ENCODE results near the gene MOB1A. TPM values are rescaled to one million over a fixed set of nuclear protein-coding genes. Genes with fewer than 3 reads are reported as not detected.

MOB1A gene
- total RNA-seq, 1 experiment from 2014 or later: 117 TPM

- no peak for DNase-seq (ENCODE audit: extremely low read depth, low read depth)
These were observed 69.1 kb downstream of the MOB1A start for GRCh38 chr2:74109551-74109950.

GRCh38 chr2:74107071-74107470 is 71.6 kb downstream of the MOB1A start:
- DNase-seq (ENCODE audit: extremely low read depth, low read depth): no peak

GRCh38 chr2:74105413-74105812 is 73.3 kb downstream of the MOB1A start:
- DNase-seq (ENCODE audit: extremely low read depth, low read depth): no peak

DNA sequence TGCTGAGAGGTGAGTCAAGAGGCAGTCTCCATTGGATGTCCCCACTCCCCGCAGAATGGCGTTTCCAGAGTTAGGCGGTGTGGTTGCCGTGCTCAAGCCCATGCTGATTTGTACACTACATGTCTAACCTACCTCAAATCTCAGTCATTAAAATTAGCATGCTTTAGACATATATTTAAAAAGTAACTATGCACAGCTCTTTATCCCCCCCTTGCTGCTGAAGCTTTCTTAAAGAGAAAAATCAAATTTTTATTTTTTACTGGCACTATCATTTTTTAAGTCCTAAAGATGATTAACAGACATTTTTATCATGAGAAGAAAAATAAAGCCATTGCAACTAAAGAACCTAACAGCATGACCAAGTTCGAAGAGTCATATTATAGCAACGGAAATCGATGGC is 73.8 kb downstream of the MOB1A start:
- no peak for DNase-seq (ENCODE audit: extremely low read depth, low read depth)

- no peak for DNase-seq (ENCODE audit: extremely low read depth, low read depth)
These were observed 74.9 kb downstream of the MOB1A start for GRCh38 chr2:74103763-74104162.

Other genes starting within 250 kb of the MOB1A start
- 6.1 TPM in 2 replicates for gene TET3, start 194.0 kb downstream of the MOB1A start, total RNA-seq (2014; rRNA removed; shearing (Covaris generic))
- gene BOLA3, start 31.0 kb downstream of the MOB1A start, total RNA-seq (2014; rRNA removed; shearing (Covaris generic)): 163 and 194 TPM in 2 replicates
- gene MTHFD2, start 19.7 kb upstream of the MOB1A start, total RNA-seq (2014; rRNA removed; shearing (Covaris generic)): 893 and 898 TPM in 2 replicates
- gene SLC4A5, start 164.5 kb upstream of the MOB1A start, total RNA-seq (2014; rRNA removed; shearing (Covaris generic)): 0.40 and 1.6 TPM in 2 replicates
- gene DCTN1, start 201.4 kb upstream of the MOB1A start, total RNA-seq (2014; rRNA removed; shearing (Covaris generic)): 39.8 and 52.1 TPM in 2 replicates
- gene C2orf81, start 242.7 kb upstream of the MOB1A start, total RNA-seq (2014; rRNA removed; shearing (Covaris generic)): 1.2 and 2.2 TPM in 2 replicates
- 33.9 and 38.6 TPM in 2 replicates for gene WDR54, start 242.9 kb upstream of the MOB1A start, total RNA-seq (2014; rRNA removed; shearing (Covaris generic))